ENCODE data around the gene METRN.

METRN gene

GRCh38 chr16:728890-729744, 14.2 kb downstream of the METRN start:
- TF ChIP-seq Cebpa-rat (IDR thresholded peaks at IDR 0.05): no peak
- peaks cover 20 to 80% (median 66%) of the 10 kb centered on the region in 11 experiments; a peak in 21 of 22 replicates for H4K20me1 ChIP-seq
- H3K9me3 ChIP-seq (replicated peaks in 1 of 11): no peaks in the 10 kb centered on the region
- peaks cover 39 to 52% (median 47%) of the 10 kb centered on the region in 11 experiments for H3K36me3 ChIP-seq
- H3K4me3 ChIP-seq: peak overlapping the region in 4 of 10 experiments; percentile 74 to 78 (median 74); a peak in 7 of 20 replicates
- peak overlapping the region; percentile 96 to 100 (median 100); a peak in 21 of 22 replicates for H3K4me2 ChIP-seq
- peaks cover 0 to 26% (median 0%) of the 10 kb centered on the region in 11 experiments; a peak in 7 of 22 replicates for H3K27me3 ChIP-seq
- no peak overlapping the region for H3K9ac ChIP-seq
- H3K4me1 ChIP-seq: peaks cover 8 to 80% (median 63%) of the 10 kb centered on the region in 10 experiments; a peak in 18 of 20 replicates
- H3K27ac ChIP-seq: no peak overlapping the region

DNA sequence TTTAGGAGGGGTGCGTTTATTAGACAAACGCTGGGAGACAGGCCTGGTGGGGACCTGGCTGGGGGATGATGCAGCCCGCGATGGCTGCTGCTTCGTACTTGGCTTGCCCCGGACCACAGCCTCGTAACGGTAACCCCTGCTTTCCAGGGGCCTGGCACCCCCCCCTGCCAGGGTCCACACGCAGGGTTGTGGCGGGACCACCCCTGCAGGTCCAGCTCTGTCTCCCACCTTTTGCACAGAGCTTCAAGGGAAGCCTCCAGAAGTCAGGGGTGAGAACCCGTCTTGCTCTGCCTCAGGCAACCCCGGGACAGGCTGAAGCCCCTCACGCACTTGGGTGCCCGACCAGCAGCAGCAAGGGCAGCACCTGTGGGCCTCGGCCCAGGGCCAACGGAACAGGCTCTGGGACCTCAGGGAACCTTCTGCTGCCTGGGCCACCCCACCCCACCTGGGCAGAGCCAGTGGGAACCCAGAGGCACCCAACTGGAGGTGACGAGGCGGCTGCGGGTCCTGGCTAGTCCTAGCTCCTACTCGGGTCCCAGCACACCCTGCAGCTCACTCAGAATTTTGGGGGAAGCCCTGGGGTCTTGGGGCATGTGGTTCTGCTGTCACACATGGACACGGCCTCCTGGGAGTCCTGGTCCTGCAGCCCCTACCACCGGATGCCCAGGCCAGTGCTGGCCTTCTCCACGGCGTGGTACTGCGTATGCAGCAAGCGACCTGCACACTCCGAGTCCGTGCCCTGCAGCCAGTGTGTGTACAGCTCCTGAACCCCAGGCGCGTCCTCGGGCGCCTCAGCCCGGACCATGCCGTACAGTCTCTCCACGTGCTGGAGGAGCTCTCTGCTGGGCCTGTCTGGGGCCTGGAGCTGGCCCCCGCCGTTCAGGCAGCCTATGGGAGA, 15.1 kb downstream of the METRN start:
- Histone ChIP-seq H3K9me3 (replicated peaks in 1 of 11) (no peaks in the 10 kb centered on the region), H3K27me3 (peaks cover 0 to 17% (median 0%) of the 10 kb centered on the region in 11 experiments; a peak in 7 of 22 replicates), H3K4me3 (no peak overlapping the region), H3K4me1 (peaks cover 8 to 80% (median 62%) of the 10 kb centered on the region in 10 experiments; a peak in 18 of 20 replicates), H4K20me1 (peaks cover 13 to 80% (median 64%) of the 10 kb centered on the region in 11 experiments; a peak in 21 of 22 replicates), H3K36me3 (peaks cover 48 to 61% (median 56%) of the 10 kb centered on the region in 11 experiments), H3K9ac (no peak overlapping the region), H3K4me2 (0 out of 22 replicates have a peak overlapping the region, but pooled peaks of 1 of the 11 experiments have one; percentile 13), H3K27ac (no peak overlapping the region)
- no peak for TF ChIP-seq Cebpa-rat (IDR thresholded peaks at IDR 0.05)

DNA sequence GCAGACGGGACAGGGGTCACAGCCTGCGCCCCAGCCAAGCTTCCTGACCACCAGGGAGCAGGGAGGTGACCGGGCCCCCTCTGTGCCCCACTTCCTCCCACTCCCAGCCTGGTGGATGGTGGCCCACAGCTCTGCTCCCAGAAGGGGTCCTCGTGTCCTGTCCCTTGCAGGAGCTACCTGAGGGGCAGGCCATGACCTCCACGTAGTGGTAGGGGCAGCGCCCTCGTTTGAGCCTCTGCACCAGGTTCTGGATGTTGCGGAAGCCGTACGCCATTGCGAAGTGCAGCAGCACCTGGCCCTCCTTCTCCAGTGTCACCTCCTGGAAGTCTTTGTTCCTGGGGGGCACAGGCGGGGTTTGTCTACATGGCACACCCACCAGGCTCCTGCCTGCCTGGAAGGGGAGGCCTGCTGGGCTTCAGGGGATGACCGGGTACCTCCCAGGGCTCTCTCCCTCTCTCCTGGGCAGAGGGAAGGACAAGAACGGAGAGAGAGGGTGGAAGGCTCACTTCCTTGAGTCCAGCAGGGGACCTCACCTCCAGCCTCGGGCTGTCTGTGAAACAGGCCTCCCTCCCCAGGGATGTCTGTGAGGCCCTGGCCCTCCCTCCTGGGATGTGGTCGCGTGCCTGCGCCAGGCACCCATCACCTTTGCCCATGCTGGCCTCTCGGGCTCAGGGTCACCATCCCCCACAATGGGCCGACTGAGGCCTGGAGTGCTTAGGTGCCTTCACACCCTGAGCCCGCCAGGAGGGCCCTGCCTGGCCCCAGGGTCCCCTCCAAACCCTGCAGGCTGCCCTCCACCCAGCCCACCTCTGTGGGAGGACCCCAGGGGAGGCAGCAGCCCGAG, 16.0 kb downstream of the METRN start:
- H3K4me1 ChIP-seq: peaks cover 3 to 80% (median 62%) of the 10 kb centered on the region in 10 experiments; a peak in 18 of 20 replicates
- H3K27ac ChIP-seq: no peak overlapping the region
- peaks cover 18 to 80% (median 62%) of the 10 kb centered on the region in 11 experiments; a peak in 21 of 22 replicates for H4K20me1 ChIP-seq
- H3K4me3 ChIP-seq: no peak overlapping the region
- H3K36me3 ChIP-seq: peaks cover 56 to 70% (median 64%) of the 10 kb centered on the region in 11 experiments
- peak overlapping the region in 6 of 11 experiments; percentile 3 to 41 (median 14); a peak in 4 of 22 replicates for H3K4me2 ChIP-seq
- H3K27me3 ChIP-seq: peaks cover 0 to 8% (median 0%) of the 10 kb centered on the region in 11 experiments; a peak in 7 of 22 replicates
- 0 out of 22 replicates have a peak overlapping the region, but pooled peaks of 1 of the 11 experiments have one; percentile 13 for H3K9ac ChIP-seq
- TF ChIP-seq Cebpa-rat (IDR thresholded peaks at IDR 0.05): no peak
- no peaks in the 10 kb centered on the region for H3K9me3 ChIP-seq (replicated peaks in 1 of 11)

GRCh38 chr16:732332-732731, 17.4 kb downstream of the METRN start:
- Histone ChIP-seq H3K4me2 (peak overlapping the region in 2 of 11 experiments; percentile 4 to 41; a peak in 1 of 22 replicates), H3K9ac (no peak overlapping the region), H3K4me3 (no peak overlapping the region), H3K4me1 (peaks cover 14 to 84% (median 65%) of the 10 kb centered on the region in 10 experiments), H3K27me3 (no peaks in the 10 kb centered on the region), H3K27ac (no peak overlapping the region), H4K20me1 (peaks cover 18 to 73% (median 55%) of the 10 kb centered on the region in 11 experiments; a peak in 21 of 22 replicates), H3K9me3 (replicated peaks in 1 of 11) (no peaks in the 10 kb centered on the region), H3K36me3 (peaks cover 58 to 83% (median 79%) of the 10 kb centered on the region in 11 experiments)
- TF ChIP-seq Cebpa-rat (IDR thresholded peaks at IDR 0.05): no peak

GRCh38 chr16:732936-733335, 18.0 kb downstream of the METRN start:
- Histone ChIP-seq H3K9ac (0 out of 22 replicates have a peak overlapping the region, but pooled peaks of 1 of the 11 experiments have one; percentile 1), H3K27me3 (no peaks in the 10 kb centered on the region), H4K20me1 (peaks cover 18 to 73% (median 55%) of the 10 kb centered on the region in 11 experiments; a peak in 21 of 22 replicates), H3K4me1 (peaks cover 20 to 85% (median 66%) of the 10 kb centered on the region in 10 experiments), H3K4me3 (no peak overlapping the region), H3K36me3 (peaks cover 58 to 85% (median 79%) of the 10 kb centered on the region in 11 experiments), H3K4me2 (0 out of 22 replicates have a peak overlapping the region, but pooled peaks of 1 of the 11 experiments have one; percentile 4), H3K9me3 (replicated peaks in 1 of 11) (no peaks in the 10 kb centered on the region), H3K27ac (no peak overlapping the region)
- TF ChIP-seq Cebpa-rat (IDR thresholded peaks at IDR 0.05): no peak

DNA sequence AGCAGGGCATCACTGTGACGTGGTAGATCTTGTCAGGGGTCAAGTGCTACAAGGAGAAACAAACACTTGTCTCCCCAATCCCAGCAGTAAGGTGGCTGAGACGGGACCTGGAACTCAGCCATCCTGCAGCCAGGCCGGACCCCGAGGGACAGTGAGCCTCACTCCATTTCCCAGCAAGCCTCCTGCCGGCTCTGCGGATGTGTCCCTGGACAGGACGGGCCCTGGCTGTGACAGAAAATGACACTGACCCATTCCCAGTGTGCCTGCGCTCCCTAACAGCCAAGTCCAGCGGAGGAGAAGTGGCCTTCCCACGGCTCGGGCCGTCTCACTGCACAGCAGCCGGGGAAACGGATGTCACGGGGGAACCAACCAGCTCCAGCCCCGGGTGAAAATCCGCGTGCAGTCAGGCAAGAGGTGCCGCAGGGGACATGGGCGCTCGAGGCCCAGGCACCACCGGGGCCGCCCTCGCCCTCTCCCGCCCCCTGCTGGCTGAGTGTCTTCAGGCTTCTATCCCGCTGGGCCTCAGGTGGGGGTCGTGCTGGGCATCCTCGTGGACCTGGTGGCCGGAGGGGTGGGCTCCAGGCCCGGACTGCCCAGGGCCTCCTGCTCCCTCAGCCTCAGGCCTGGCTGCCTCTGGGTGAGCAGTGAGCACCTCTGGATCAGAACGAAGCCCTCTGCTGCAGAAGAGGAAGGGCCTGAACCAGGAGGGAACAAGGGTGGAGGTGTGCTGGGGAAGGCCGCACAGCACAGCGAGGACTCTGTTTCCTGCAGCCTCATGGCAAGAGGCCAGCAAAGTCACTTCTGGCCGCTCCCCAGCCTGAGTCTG, 18.7 kb downstream of the METRN start:
- peaks cover 18 to 72% (median 55%) of the 10 kb centered on the region in 11 experiments; a peak in 21 of 22 replicates for H4K20me1 ChIP-seq
- H3K9me3 ChIP-seq (replicated peaks in 1 of 11): no peaks in the 10 kb centered on the region
- no peaks in the 10 kb centered on the region for H3K27me3 ChIP-seq
- peaks cover 58 to 85% (median 79%) of the 10 kb centered on the region in 11 experiments for H3K36me3 ChIP-seq
- no peak overlapping the region for H3K4me3 ChIP-seq
- TF ChIP-seq Cebpa-rat (IDR thresholded peaks at IDR 0.05): no peak
- H3K4me1 ChIP-seq: peaks cover 24 to 89% (median 70%) of the 10 kb centered on the region in 10 experiments
- H3K9ac ChIP-seq: 0 out of 22 replicates have a peak overlapping the region, but pooled peaks of 2 of the 11 experiments have one; percentile 1 to 27
- H3K27ac ChIP-seq: no peak overlapping the region
- H3K4me2 ChIP-seq: peak overlapping the region in 5 of 11 experiments; percentile 97 to 100 (median 98); a peak in 8 of 22 replicates
